ENCODE results near the gene FAM193B.

- TF ChIP-seq EZH2 (IDR thresholded peaks at IDR 0.05; ENCODE audit: borderline replicate concordance, insufficient read depth, low read depth, low read length, poor library complexity, severe bottlenecking) (no peak), CTCF (IDR thresholded peaks at IDR 0.05) (no peak)
Measured at GRCh38 chr5:177487975-177488374, 66.4 kb downstream of the FAM193B start.
